NT2/D1 (cell line): Measurements from ENCODE around the gene CD86.

Experiments used
- SUZ12 ChIP-seq: IDR thresholded peaks from 2 replicates; pipeline ENCODE4 v1.6.1; 2011; ENCODE audit not compliant: insufficient read length, insufficient read depth; ENCODE audit errors: extremely low read depth
- YY1 ChIP-seq: IDR thresholded peaks from 2 replicates; pipeline ENCODE4 v1.6.1; 2011; ENCODE audit not compliant: insufficient read length, insufficient read depth
- ZNF274 ChIP-seq: IDR thresholded peaks from 2 replicates; pipeline ENCODE4 v1.6.1; 2011; ENCODE audit warnings: mild to moderate bottlenecking, low read depth, low read length

DNA sequence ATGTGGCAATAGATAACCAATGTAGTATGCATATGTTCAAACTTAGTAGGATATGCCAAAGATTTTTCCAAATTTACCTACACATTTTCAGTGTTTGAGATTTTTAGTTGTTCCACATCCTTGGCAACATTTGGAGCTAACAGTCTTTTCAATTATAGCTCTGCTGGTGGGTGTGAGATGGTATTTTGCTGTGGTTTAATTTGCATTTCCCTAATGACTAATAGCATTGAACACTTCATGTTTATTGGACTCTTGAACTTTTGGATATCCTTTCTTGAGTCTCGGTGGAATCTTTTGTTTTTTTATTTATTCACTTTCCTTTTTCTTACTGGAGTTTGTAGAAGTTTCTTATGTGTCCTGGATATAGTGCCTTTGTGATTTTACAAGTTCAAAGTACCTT lies 22.1 kb upstream of the CD86 start:
- TF ChIP-seq YY1 (no peak), SUZ12 (no peak), ZNF274 (no peak)
